ENCODE results near the gene HPCA.

Gene HPCA

DNA sequence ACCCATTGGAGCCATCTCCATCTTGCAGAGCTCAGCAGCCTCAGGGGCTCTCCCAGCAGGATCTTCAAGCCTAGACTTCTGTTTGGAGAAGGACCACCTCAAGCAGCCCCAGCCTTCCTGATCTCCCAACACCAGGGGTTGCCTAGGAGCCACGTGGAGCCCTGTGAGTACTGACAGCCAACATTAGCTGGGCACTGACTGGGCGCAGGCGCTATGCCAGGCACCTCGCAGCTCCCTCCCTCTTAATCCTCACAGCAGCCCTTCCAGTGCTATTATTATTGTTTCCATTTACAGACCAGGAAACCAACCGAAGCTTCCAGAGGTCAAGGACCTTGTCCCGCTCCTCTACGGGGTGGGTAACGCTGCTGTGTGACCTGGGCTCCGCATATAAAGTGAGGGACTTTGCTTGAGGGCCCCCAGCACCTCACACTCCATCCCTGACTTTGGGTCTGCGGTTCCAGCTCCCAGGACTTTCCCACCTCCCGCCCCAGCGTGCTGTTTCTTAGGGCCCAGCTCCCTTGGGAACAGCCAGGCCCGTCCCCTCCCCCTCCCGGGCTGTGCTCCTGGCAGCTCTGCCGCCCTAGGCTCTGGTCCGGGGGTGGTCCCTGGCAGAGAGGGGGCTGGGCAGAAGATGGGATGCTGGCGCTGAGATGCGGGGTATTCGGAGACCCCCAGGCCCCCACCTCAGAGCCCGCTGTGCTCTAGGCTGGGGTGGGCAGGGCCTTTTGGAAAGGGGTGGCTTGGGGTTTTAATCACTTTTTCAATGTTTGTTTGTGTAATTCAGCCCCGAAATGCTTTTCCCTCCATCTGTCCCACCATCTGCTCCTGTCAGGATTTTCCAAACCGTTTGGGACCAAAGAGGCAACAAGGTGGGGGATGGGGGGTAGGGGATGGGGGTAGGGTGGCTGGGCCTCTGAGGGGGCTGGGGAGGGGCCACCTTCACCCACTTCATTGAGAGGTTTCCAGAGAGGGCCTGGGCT lies 4.1 kb upstream of the HPCA start:
- no peak overlapping the region for H2AFZ ChIP-seq (ENCODE audit: low read depth)
- no peaks in the 10 kb centered on the region for H3K79me2 ChIP-seq (ENCODE audit: insufficient read depth, low read depth)
- H3K4me3 ChIP-seq (IDR thresholded peaks at IDR 0.05; ENCODE audit: insufficient read depth, low read depth, low read length) = no peak overlapping the region
- H3K27ac ChIP-seq = no peak overlapping the region
- H3K4me2 ChIP-seq = no peak overlapping the region
- no peak overlapping the region for H3K9ac ChIP-seq
- H3K36me3 ChIP-seq (ENCODE audit: insufficient read depth) = no peaks in the 10 kb centered on the region
- no peaks in the 10 kb centered on the region for H3K4me1 ChIP-seq (ENCODE audit: low read depth, poor library complexity, severe bottlenecking)
- H3K27me3 ChIP-seq (ENCODE audit: insufficient read depth, low read depth) = peaks cover 10% of the 10 kb centered on the region; the same call in 1 of the 2 replicates
- no peaks in the 10 kb centered on the region for H4K20me1 ChIP-seq (ENCODE audit: insufficient read depth)
- no peak for TF ChIP-seq CTCF (conservative IDR thresholded peaks at IDR 0.05; ENCODE audit: low read depth, low read length)

DNA sequence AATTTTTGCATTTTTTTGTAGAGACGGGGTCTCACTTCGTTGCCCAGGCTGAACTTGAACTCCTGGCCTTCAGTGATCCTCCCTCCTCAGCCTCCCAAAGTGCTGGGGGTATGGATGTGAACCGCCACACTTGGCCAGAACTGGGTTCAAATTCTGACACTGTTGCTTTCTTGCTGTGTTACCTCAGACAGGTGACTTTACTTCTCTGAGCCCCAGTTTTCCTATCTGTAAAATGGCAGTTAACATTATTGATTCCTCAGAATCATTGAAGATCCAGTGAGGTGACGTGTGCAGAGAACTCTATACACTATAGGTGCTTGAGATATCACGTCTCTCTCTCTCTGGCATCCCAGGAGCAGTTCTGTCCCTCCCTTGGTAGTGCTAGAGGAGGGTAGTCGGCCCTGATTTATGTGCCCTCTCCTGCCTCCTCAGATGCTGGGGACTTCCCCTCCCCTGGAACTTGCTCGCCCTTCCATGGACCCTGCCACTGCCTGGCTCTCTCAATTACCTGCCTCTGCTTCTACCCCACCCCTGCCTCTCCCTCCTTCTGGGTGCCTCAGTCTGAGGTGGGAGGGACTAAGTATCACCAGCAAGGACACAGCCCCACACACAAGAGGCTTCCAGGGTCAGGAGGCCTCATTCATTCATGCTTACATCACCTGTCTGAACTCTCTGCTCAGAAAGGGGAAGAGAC lies 2.8 kb upstream of the HPCA start:
- Histone ChIP-seq H3K79me2 (ENCODE audit: insufficient read depth, low read depth) (no peaks in the 10 kb centered on the region), H3K27me3 (ENCODE audit: insufficient read depth, low read depth) (peaks cover 13% of the 10 kb centered on the region; the same call in 1 of the 2 replicates), H3K4me3 (IDR thresholded peaks at IDR 0.05; ENCODE audit: insufficient read depth, low read depth, low read length) (no peak overlapping the region), H2AFZ (ENCODE audit: low read depth) (no peak overlapping the region), H3K9ac (no peak overlapping the region), H3K4me2 (no peak overlapping the region), H3K36me3 (ENCODE audit: insufficient read depth) (no peaks in the 10 kb centered on the region), H3K4me1 (ENCODE audit: low read depth, poor library complexity, severe bottlenecking) (no peaks in the 10 kb centered on the region), H4K20me1 (ENCODE audit: insufficient read depth) (no peaks in the 10 kb centered on the region), H3K27ac (no peak overlapping the region)
- no peak for TF ChIP-seq CTCF (conservative IDR thresholded peaks at IDR 0.05; ENCODE audit: low read depth, low read length)

GRCh38 chr1:32884032-32884372 lies 2.3 kb upstream of the HPCA start:
- no peak overlapping the region for H3K9ac ChIP-seq
- H4K20me1 ChIP-seq (ENCODE audit: insufficient read depth) = no peaks in the 10 kb centered on the region
- no peak overlapping the region for H3K4me2 ChIP-seq
- H3K27ac ChIP-seq = no peak overlapping the region
- H2AFZ ChIP-seq (ENCODE audit: low read depth) = no peak overlapping the region
- H3K27me3 ChIP-seq (ENCODE audit: insufficient read depth, low read depth) = peaks cover 15% of the 10 kb centered on the region; the same call in 1 of the 2 replicates
- H3K79me2 ChIP-seq (ENCODE audit: insufficient read depth, low read depth) = no peaks in the 10 kb centered on the region
- H3K36me3 ChIP-seq (ENCODE audit: insufficient read depth) = no peaks in the 10 kb centered on the region
- no peaks in the 10 kb centered on the region for H3K4me1 ChIP-seq (ENCODE audit: low read depth, poor library complexity, severe bottlenecking)
- no peak overlapping the region for H3K4me3 ChIP-seq (IDR thresholded peaks at IDR 0.05; ENCODE audit: insufficient read depth, low read depth, low read length)
- no peak for TF ChIP-seq CTCF (conservative IDR thresholded peaks at IDR 0.05; ENCODE audit: low read depth, low read length)

- no peaks in the 10 kb centered on the region for H4K20me1 ChIP-seq (ENCODE audit: insufficient read depth)
- H3K27me3 ChIP-seq (ENCODE audit: insufficient read depth, low read depth) = peaks cover 19% of the 10 kb centered on the region; the same call in 1 of the 2 replicates
- H3K79me2 ChIP-seq (ENCODE audit: insufficient read depth, low read depth) = no peaks in the 10 kb centered on the region
- H3K9ac ChIP-seq = no peak overlapping the region
- H3K4me2 ChIP-seq = no peak overlapping the region
- no peaks in the 10 kb centered on the region for H3K4me1 ChIP-seq (ENCODE audit: low read depth, poor library complexity, severe bottlenecking)
- no peak overlapping the region for H3K4me3 ChIP-seq (IDR thresholded peaks at IDR 0.05; ENCODE audit: insufficient read depth, low read depth, low read length)
- no peak overlapping the region for H2AFZ ChIP-seq (ENCODE audit: low read depth)
- H3K36me3 ChIP-seq (ENCODE audit: insufficient read depth) = no peaks in the 10 kb centered on the region
- no peak for TF ChIP-seq CTCF (conservative IDR thresholded peaks at IDR 0.05; ENCODE audit: low read depth, low read length)
- no peak overlapping the region for H3K27ac ChIP-seq
These were observed 1.6 kb upstream of the HPCA start for GRCh38 chr1:32884726-32885125.
